HS-27A (cell line): ENCODE measurements around the gene TRPM5.

Experiments used
- DNase-seq: peaks from one replicate; pipeline ENCODE4 v3.0.0-alpha.2; 2012; ENCODE audit warnings: low read depth, missing footprints

Gene TRPM5

GRCh38 chr11:2436013-2436520 is 8.2 kb downstream of the TRPM5 start:
- no peak for DNase-seq

GRCh38 chr11:2435288-2436012 is 8.9 kb downstream of the TRPM5 start:
- no peak for DNase-seq

GRCh38 chr11:2434506-2435255 is 9.6 kb downstream of the TRPM5 start:
- no peak for DNase-seq

- DNase-seq = no peak
Measured at GRCh38 chr11:2434008-2434407, 10.3 kb downstream of the TRPM5 start.

- DNase-seq = no peak
Measured at GRCh38 chr11:2433106-2433925, 11.0 kb downstream of the TRPM5 start.

GRCh38 chr11:2432628-2433071 is 11.7 kb downstream of the TRPM5 start:
- no peak for DNase-seq

GRCh38 chr11:2432171-2432621 is 12.1 kb downstream of the TRPM5 start:
- no peak for DNase-seq

GRCh38 chr11:2431395-2431794 is 12.9 kb downstream of the TRPM5 start:
- no peak for DNase-seq

GRCh38 chr11:2428322-2428795 is 16.0 kb downstream of the TRPM5 start:
- no peak for DNase-seq

- DNase-seq = no peak
Measured at GRCh38 chr11:2427721-2428321, 16.5 kb downstream of the TRPM5 start.

GRCh38 chr11:2426826-2427521 is 17.3 kb downstream of the TRPM5 start:
- no peak for DNase-seq

- DNase-seq = no peak
Measured at GRCh38 chr11:2426221-2426620, 18.1 kb downstream of the TRPM5 start.

GRCh38 chr11:2425506-2425905 is 18.8 kb downstream of the TRPM5 start:
- no peak for DNase-seq

- no peak for DNase-seq
Measured at GRCh38 chr11:2424811-2425495, 19.4 kb downstream of the TRPM5 start.

- no peak for DNase-seq
Measured at GRCh38 chr11:2423157-2424025, 20.9 kb downstream of the TRPM5 start.

GRCh38 chr11:2422461-2423156 is 21.7 kb downstream of the TRPM5 start:
- no peak for DNase-seq

- no peak for DNase-seq
Measured at GRCh38 chr11:2421996-2422395, 22.3 kb downstream of the TRPM5 start.

GRCh38 chr11:2421226-2421994 is 22.9 kb downstream of the TRPM5 start:
- DNase-seq = no peak
